HCT116 (cell line): ENCODE measurements around the gene PLD4. TPM values are rescaled to one million over a fixed set of nuclear protein-coding genes. Genes with fewer than 3 reads are reported as not detected.
"Not testable (repeated sequence)": the region's sequence is repeated elsewhere in the genome, so short reads cannot be mapped to it uniquely, and the experiment has no call there.

ENCODE experiments used
- ATAC-seq: fragments of 200-7000 bp; cut with Tn5 transposase; 2 replicates; pipeline ENCODE4 v1.9.1; 2020; ENCODE audit warnings: mild to moderate bottlenecking, moderate library complexity
- BruUV-seq: library from RNA; stranded (reverse); fragments of 400-500 nt; replicated peaks from 2 replicates; lab custom pipeline; 2021; lab: Mats Ljungman, UMichigan
- CTCF ChIA-PET: fragments of 300-600 bp; sonication (Branson Sonifier 250); formaldehyde crosslinking; loops from one replicate; lab custom pipeline; 2021; ENCODE audit warnings: antibody characterized with exemption; lab: Charles Lee
- POLR2A ChIA-PET: fragments of 300-600, 350-600 bp; sonication (Branson Sonifier 250); formaldehyde crosslinking; loops from one replicate; lab custom pipeline; 2021; ENCODE audit warnings: antibody characterized with exemption; lab: Charles Lee
- RAD21 ChIA-PET, 2 experiments: fragments of 300-600 bp; sonication (Branson Sonifier 250); formaldehyde crosslinking; loops; one replicate each; lab custom pipeline; 2023; ENCODE audit warnings: low total read pairs in 2 of 2; ENCODE audit not compliant: uncharacterized antibody in 2 of 2, unreplicated experiment in 2 of 2, low non-redundant PET in 1 of 2; lab: Charles Lee
- DNase-seq: peaks from one replicate; pipeline ENCODE4 v3.0.0-alpha.2; 2010; ENCODE audit warnings: low read depth, low spot score
- H2AFZ ChIP-seq: fragments of 200-600 bp; shearing (Covaris generic), sonication (generic); 2 replicates; pipeline ENCODE4 v1.6.1; 2017; ENCODE audit warnings: low read depth, mixed run types, mixed read lengths, antibody characterized with exemption, low read length; ENCODE audit not compliant: poor library complexity, severe bottlenecking
- H3K27ac ChIP-seq: 2 replicates; pipeline ENCODE4 v1.5.1; 2012; ENCODE audit warnings: low read depth, low read length
- H3K27me3 ChIP-seq: fragments of 200-600 bp; sonication (generic); 2 replicates; pipeline ENCODE4 v1.6.1; 2016; ENCODE audit warnings: mixed run types, low read length, mixed read lengths; ENCODE audit not compliant: insufficient read depth
- H3K36me3 ChIP-seq, 2 experiments: fragments of 200-500 bp in 1 of 2; fragments of 200-600 bp in 1 of 2; sonication (Bioruptor generic) in 1 of 2; sonication (generic) in 1 of 2; 2 replicates each; pipeline versions ENCODE4 v1.5.1 to v1.6.1; 2014 to 2016; ENCODE audit warnings: low read length in 2 of 2, inconsistent platforms in 1 of 2, mixed read lengths in 1 of 2, mixed run types in 1 of 2; ENCODE audit not compliant: insufficient read depth in 2 of 2, control insufficient read depth in 1 of 2
- H3K4me1 ChIP-seq, 2 experiments: fragments of 200-600 bp in 1 of 2; sonication (generic) in 1 of 2; 2 replicates each; pipeline versions ENCODE4 v1.5.1 to v1.6.1; 2012 to 2017; ENCODE audit warnings: low read length in 2 of 2, inconsistent platforms in 1 of 2, mild to moderate bottlenecking in 1 of 2, mixed read lengths in 1 of 2, mixed run types in 1 of 2, moderate library complexity in 1 of 2; ENCODE audit not compliant: insufficient read depth in 2 of 2, control insufficient read depth in 1 of 2
- H3K4me2 ChIP-seq: fragments of 200-600 bp; sonication (generic); 2 replicates; pipeline ENCODE4 v1.6.1; 2017; ENCODE audit warnings: mixed run types, low read length, mixed read lengths
- H3K4me3 ChIP-seq, 2 experiments: fragments of 200-600 bp in 1 of 2; sonication (generic) in 1 of 2; replicated peaks in 1 of 2; 2 replicates each; pipeline ENCODE4 v1.5.1; 2011 to 2016; ENCODE audit warnings: low read length in 2 of 2, control low read depth in 1 of 2, low read depth in 1 of 2, mild to moderate bottlenecking in 1 of 2, mixed read lengths in 1 of 2, mixed run types in 1 of 2
- H3K79me2 ChIP-seq: fragments of 200-600 bp; sonication (generic); 2 replicates; pipeline ENCODE4 v1.6.1; 2017; ENCODE audit warnings: mild to moderate bottlenecking, mixed run types, low read length, moderate library complexity, mixed read lengths; ENCODE audit not compliant: insufficient read depth
- H3K9ac ChIP-seq: fragments of 200-600 bp; sonication (generic); 2 replicates; pipeline ENCODE4 v1.6.1; 2016; ENCODE audit warnings: low read length, mixed read lengths
- H3K9me2 ChIP-seq: fragments of 200-600 bp; sonication (generic), shearing (Covaris generic); 2 replicates; pipeline ENCODE4 v1.6.1; 2017; ENCODE audit warnings: mixed run types, mild to moderate bottlenecking, moderate library complexity; ENCODE audit not compliant: insufficient read depth
- H3K9me3 ChIP-seq, 2 experiments: fragments of 200-500 bp in 1 of 2; fragments of 200-600 bp in 1 of 2; sonication (Bioruptor generic) in 1 of 2; sonication (generic) in 1 of 2; 2 replicates each; pipeline ENCODE4 v1.6.1; 2014 to 2017; ENCODE audit warnings: low read length in 2 of 2, mixed read lengths in 2 of 2, inconsistent platforms in 1 of 2, low read depth in 1 of 2, mild to moderate bottlenecking in 1 of 2, mixed run types in 1 of 2, moderate library complexity in 1 of 2; ENCODE audit not compliant: control insufficient read depth in 1 of 2, insufficient read depth in 1 of 2
- H4K20me1 ChIP-seq: fragments of 200-600 bp; sonication (generic), shearing (Covaris generic); 2 replicates; pipeline ENCODE4 v1.6.1; 2017; ENCODE audit warnings: mixed run types, mild to moderate bottlenecking, moderate library complexity; ENCODE audit not compliant: insufficient read depth
- JUND ChIP-seq: IDR thresholded peaks from 2 replicates; pipeline ENCODE4 v1.6.1; 2012
- intact Hi-C: fragments of 100-400 bp; cut with micrococcal nuclease; formaldehyde crosslinking; loops from 2 replicates; pipeline ENCODE4 v1.10.0; 2022
- total RNA-seq: library from RNA; stranded (reverse); gene quantifications from one replicate; pipeline ENCODE4 v1.2.1, GENCODE V29; 2021; ENCODE audit not compliant: unreplicated experiment

PLD4 gene
- total RNA-seq, 1 experiment from 2014 or later: 0.12 TPM

DNA sequence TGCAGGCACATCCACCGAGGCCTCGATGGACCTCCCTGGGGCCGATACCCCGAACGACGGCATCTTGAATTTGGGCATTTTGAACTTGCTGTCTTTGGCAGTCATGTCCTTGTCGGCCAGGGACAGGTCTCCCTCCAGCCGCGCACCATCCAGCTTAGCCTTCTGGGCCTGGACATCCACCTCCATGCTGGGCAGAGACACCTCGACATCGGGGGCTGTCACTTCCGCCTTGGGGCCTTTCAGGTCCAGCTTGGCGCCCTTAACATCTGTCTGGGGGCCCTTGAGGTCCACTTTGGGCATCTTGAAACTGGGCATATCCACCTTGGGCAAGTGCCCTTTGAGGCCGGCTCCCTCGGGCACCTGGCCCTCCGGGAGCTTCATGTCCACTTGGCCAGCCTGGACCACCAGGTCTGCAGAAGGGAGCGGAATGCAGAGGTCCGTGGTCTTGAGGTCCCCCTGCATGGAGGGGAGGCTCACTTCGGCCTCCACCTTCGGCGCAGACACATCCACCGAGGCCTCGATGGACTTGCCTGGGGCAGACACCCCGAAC, 24.8 kb downstream of the PLD4 start:
- ATAC-seq, H3K4me3 ChIP-seq, BruUV-seq, H4K20me1 ChIP-seq, H2AFZ ChIP-seq, H3K4me2 ChIP-seq, POLR2A ChIA-PET, H3K9me3 ChIP-seq, H3K36me3 ChIP-seq, CTCF ChIA-PET, intact Hi-C loops, H3K4me1 ChIP-seq, H3K79me2 ChIP-seq, H3K27me3 ChIP-seq, H3K9ac ChIP-seq, DNase-seq, H3K27ac ChIP-seq, H3K9me2 ChIP-seq, RAD21 ChIA-PET: not testable (repeated sequence)

DNA sequence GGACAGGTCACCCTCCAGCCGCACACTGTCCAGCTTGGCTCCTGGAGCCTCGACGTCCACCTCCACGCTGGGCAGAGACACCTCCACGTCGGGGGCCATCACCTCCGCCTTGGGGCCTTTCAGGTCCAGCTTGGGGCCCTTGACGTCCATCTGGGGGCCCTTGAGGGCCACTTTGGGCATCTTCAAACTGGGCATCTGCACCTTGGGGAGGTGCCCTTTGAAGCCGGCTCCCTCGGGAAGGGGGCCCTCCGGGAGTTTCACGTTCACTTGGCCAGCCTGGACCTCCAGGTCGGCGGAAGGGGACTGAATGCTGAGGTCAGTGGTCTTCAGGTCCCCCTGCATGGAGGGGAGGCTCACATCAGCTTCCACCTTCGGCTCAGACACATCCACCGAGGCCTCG, 25.3 kb downstream of the PLD4 start:
- Histone ChIP-seq H2AFZ (no peak overlapping the region), H3K9me2 (no peaks in the 10 kb centered on the region), H3K9me3 (no peaks in the 10 kb centered on the region), H3K27me3 (no peaks in the 10 kb centered on the region), H3K4me1 (no peaks in the 10 kb centered on the region), H4K20me1 (no peaks in the 10 kb centered on the region), H3K4me2 (no peak overlapping the region), H3K79me2 (no peaks in the 10 kb centered on the region), H3K9ac (no peak overlapping the region), H3K4me3 (no peak overlapping the region), H3K36me3 (no peaks in the 10 kb centered on the region; a peak in 2 of 4 replicates), H3K27ac (no peak overlapping the region)
- DNase-seq (no peak), ATAC-seq (no peak)
- CTCF ChIA-PET: no interaction called here
- POLR2A ChIA-PET: no interaction called here
- RAD21 ChIA-PET: no interaction called here
- BruUV-seq: no TSS peak
- no peak for TF ChIP-seq JUND
- intact Hi-C loops: no loop called here

DNA sequence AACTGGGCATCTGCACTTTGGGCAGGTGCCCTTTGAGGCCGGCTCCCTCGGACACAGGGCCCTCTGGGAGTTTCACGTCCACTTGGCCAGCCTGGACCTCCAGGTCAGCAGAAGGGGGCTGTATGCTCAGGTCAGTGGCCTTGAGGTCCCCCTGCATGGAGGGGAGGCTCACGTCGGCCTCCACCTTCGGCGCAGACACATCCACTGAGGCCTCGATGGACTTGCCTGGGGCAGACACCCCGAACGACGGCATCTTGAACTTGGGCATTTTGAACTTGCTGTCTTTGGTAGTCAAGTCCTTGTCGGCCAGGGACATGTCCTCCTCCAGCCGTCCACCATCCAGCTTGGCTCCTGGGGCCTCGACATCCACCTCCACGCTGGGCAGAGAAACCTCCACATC, 26.0 kb downstream of the PLD4 start:
- H3K9me3 ChIP-seq, H3K79me2 ChIP-seq, H3K9ac ChIP-seq, BruUV-seq, intact Hi-C loops, H3K4me3 ChIP-seq, RAD21 ChIA-PET, ATAC-seq, H3K4me1 ChIP-seq, H3K27me3 ChIP-seq, H2AFZ ChIP-seq, H3K27ac ChIP-seq, CTCF ChIA-PET, DNase-seq, H3K9me2 ChIP-seq, H4K20me1 ChIP-seq, H3K36me3 ChIP-seq, POLR2A ChIA-PET, H3K4me2 ChIP-seq: not testable (repeated sequence)

- intact Hi-C loops, DNase-seq, CTCF ChIA-PET, H3K9ac ChIP-seq, POLR2A ChIA-PET, H4K20me1 ChIP-seq, H3K27me3 ChIP-seq, ATAC-seq, H3K4me2 ChIP-seq, H3K9me3 ChIP-seq, BruUV-seq, H3K9me2 ChIP-seq, H3K4me3 ChIP-seq, H3K4me1 ChIP-seq, RAD21 ChIA-PET, H2AFZ ChIP-seq, H3K36me3 ChIP-seq, H3K79me2 ChIP-seq, H3K27ac ChIP-seq: not testable (repeated sequence)
Measured at GRCh38 chr14:104951863-104952657, 27.4 kb downstream of the PLD4 start.
